Sigmoid colon (tissue), 7 donors: Measurements from ENCODE around the gene TMEM14A. TPM values are rescaled to one million over a fixed set of nuclear protein-coding genes. Genes with fewer than 3 reads are reported as not detected.

Experiments
- DNase-seq: peaks from one replicate; pipeline ENCODE4 v3.0.0-alpha.2; 2019
- H3K27ac ChIP-seq, 4 donors: fragments of 200-600 bp; sonication (generic); one replicate each; pipeline ENCODE4 v1.5.1; 2016 to 2019; ENCODE audit warnings: mild to moderate bottlenecking in 1 of 4
- H3K27me3 ChIP-seq, 3 donors: fragments of 200-600 bp; sonication (generic); one replicate each; pipeline ENCODE4 v1.5.1; 2019; ENCODE audit warnings: mild to moderate bottlenecking in 1 of 3
- H3K36me3 ChIP-seq, 4 donors: fragments of 200-600 bp; sonication (generic); one replicate each; pipeline ENCODE4 v1.5.1; 2016 to 2019
- H3K4me1 ChIP-seq, 4 donors: fragments of 200-600 bp; sonication (generic); one replicate each; pipeline ENCODE4 v1.5.1; 2017 to 2019
- H3K4me3 ChIP-seq, 4 donors: fragments of 200-600 bp; sonication (generic); one replicate each; pipeline ENCODE4 v1.5.1; 2017 to 2019; ENCODE audit warnings: mild to moderate bottlenecking in 2 of 4, moderate library complexity in 1 of 4
- H3K9me3 ChIP-seq, 4 donors: fragments of 200-600 bp in 3 of 4; sonication (generic) in 3 of 4; one replicate each; pipeline versions ENCODE4 v1.5.1 to v1.6.1; 2013 to 2019
- CTCF ChIP-seq, 4 experiments: fragments of 450-650 bp in 3 of 4; fragments of 200-600 bp in 1 of 4; IDR thresholded peaks; one replicate each; pipeline ENCODE4 v1.5.1; 2016 to 2019; ENCODE audit warnings: antibody characterized with exemption in 4 of 4, mild to moderate bottlenecking in 3 of 4, moderate library complexity in 2 of 4
- EP300 ChIP-seq, 4 donors: sonication (generic); formaldehyde crosslinking; IDR thresholded peaks; one replicate each; pipeline ENCODE4 v1.6.1; 2017; ENCODE audit warnings: antibody characterized with exemption in 4 of 4
- POLR2A ChIP-seq, 2 donors: fragments of 450-650 bp; IDR thresholded peaks; one replicate each; pipeline ENCODE4 v1.6.1; 2016; ENCODE audit warnings: antibody characterized with exemption in 2 of 2, mild to moderate bottlenecking in 2 of 2, moderate library complexity in 2 of 2
- POLR2AphosphoS5 ChIP-seq, 4 donors: sonication (generic); formaldehyde crosslinking; IDR thresholded peaks; one replicate each; pipeline ENCODE4 v1.6.1; 2017; ENCODE audit warnings: antibody characterized with exemption in 4 of 4
- WGBS, 2 donors: extraction: QIAGEN DNeasy Blood & Tissue Kit; methylation state at CpG; one replicate each; pipeline ENCODE4 v1.1.7; 2013; 5-methylcytosine and 5-hydroxymethylcytosine counted together
- intact Hi-C: fragments of 100-400 bp; cut with DNase I; formaldehyde crosslinking; loops from one replicate; pipeline ENCODE4 v1.15.1; 2023
- polyA plus RNA-seq, 3 donors: library from polyadenylated mRNA; stranded (reverse); fragments of 200-250 nt; gene quantifications; one replicate each; pipeline ENCODE4 v1.2.3, GENCODE V29; 2013
- total RNA-seq, 4 donors: library from RNA; depleted of rRNA; stranded (reverse); fragments of >200 nt; gene quantifications; one replicate each; pipeline ENCODE4 v1.1.0, GENCODE V29; 2016
- donor health status: healthy with polysubstance abuse.
- donor health status: Bipolar disorder and iron deficiency.
- donor health status: healthy.

TMEM14A gene
- total and polyA plus RNA-seq, 7 donors = 18.5 to 48.5 (median 25.2) TPM

GRCh38 chr6:52663120-52663935 is 7.6 kb upstream of the TMEM14A start:
- peak; percentile 75 for DNase-seq
- no peaks in the 10 kb centered on the region for H3K27me3 ChIP-seq
- no peaks in the 10 kb centered on the region for H3K9me3 ChIP-seq
- WGBS, 2 donors = 15 to 24% methylated on average over 12 of the region's 12 CpGs
- H3K36me3 ChIP-seq = no peaks in the 10 kb centered on the region
- peaks cover 0 to 17% (median 6%) of the 10 kb centered on the region in 4 donors for H3K4me1 ChIP-seq
- H3K4me3 ChIP-seq = peak overlapping the region; percentile 61 to 76 (median 66)
- peak overlapping the region; percentile 69 to 83 (median 78) for H3K27ac ChIP-seq
- TF ChIP-seq POLR2AphosphoS5 (IDR thresholded peaks at IDR 0.05) = no peak
- TF ChIP-seq CTCF (IDR thresholded peaks at IDR 0.05) = peak; percentile 76 to 78 (median 76)
- intact Hi-C loops = loop anchor here (1.0 to 5.0 kb wide), 4 partner anchors 66 to 247 kb away; partner anchors contain the start of gene TRAM2

GRCh38 chr6:52663936-52664185 is 7.1 kb upstream of the TMEM14A start:
- TF ChIP-seq CTCF (IDR thresholded peaks at IDR 0.05) (peak in 1 of 4 experiments; percentile 9), POLR2AphosphoS5 (IDR thresholded peaks at IDR 0.05) (no peak)
- peaks cover 0 to 17% (median 6%) of the 10 kb centered on the region in 4 donors for H3K4me1 ChIP-seq
- DNase-seq = no peak
- H3K9me3 ChIP-seq = no peaks in the 10 kb centered on the region
- peak overlapping the region; percentile 61 to 76 (median 66) for H3K4me3 ChIP-seq
- WGBS, 2 donors = 0% methylated on average over 11 of the region's 11 CpGs
- no peaks in the 10 kb centered on the region for H3K36me3 ChIP-seq
- H3K27ac ChIP-seq = peak overlapping the region; percentile 69 to 83 (median 78)
- intact Hi-C loops = loop anchor here (1.0 to 5.0 kb wide), 5 partner anchors 67 to 379 kb away; partner anchors contain the start of gene TRAM2
- no peaks in the 10 kb centered on the region for H3K27me3 ChIP-seq

GRCh38 chr6:52664186-52664990 is 6.5 kb upstream of the TMEM14A start:
- Histone ChIP-seq H3K27me3 (no peaks in the 10 kb centered on the region), H3K4me3 (peak overlapping the region; percentile 61 to 76 (median 66)), H3K4me1 (peaks cover 0 to 17% (median 6%) of the 10 kb centered on the region in 4 donors), H3K27ac (peak overlapping the region; percentile 69 to 83 (median 78)), H3K9me3 (no peaks in the 10 kb centered on the region), H3K36me3 (no peaks in the 10 kb centered on the region)
- TF ChIP-seq EP300 (IDR thresholded peaks at IDR 0.05) (no peak), POLR2A (IDR thresholded peaks at IDR 0.05) (peak in 1 of 2 donors; percentile 75), POLR2AphosphoS5 (IDR thresholded peaks at IDR 0.05) (peak; percentile 79 to 97 (median 88))
- peak; percentile 97 for DNase-seq
- WGBS, 2 donors = 2 to 3% methylated on average over 53 of the region's 53 CpGs
- intact Hi-C loops = loop anchor here (1.0 to 5.0 kb wide), 4 partner anchors 67 to 379 kb away; partner anchors contain the start of gene TRAM2

- Histone ChIP-seq H3K27me3 (no peaks in the 10 kb centered on the region), H3K27ac (peak overlapping the region in 1 of 4 donors; percentile 82), H3K4me3 (peak overlapping the region; percentile 61 to 76 (median 66)), H3K9me3 (no peaks in the 10 kb centered on the region), H3K4me1 (peaks cover 0 to 17% (median 6%) of the 10 kb centered on the region in 4 donors), H3K36me3 (no peaks in the 10 kb centered on the region)
- WGBS, 2 donors = 82 to 85% methylated on average over 10 of the region's 10 CpGs
- TF ChIP-seq CTCF (IDR thresholded peaks at IDR 0.05) (no peak), POLR2A (IDR thresholded peaks at IDR 0.05) (no peak), POLR2AphosphoS5 (IDR thresholded peaks at IDR 0.05) (no peak), EP300 (IDR thresholded peaks at IDR 0.05) (no peak)
- intact Hi-C loops = loop anchor here (1.0 to 5.0 kb wide), 4 partner anchors 68 to 380 kb away; partner anchors contain the start of gene TRAM2
- no peak for DNase-seq
Measured at GRCh38 chr6:52664991-52665686, 5.8 kb upstream of the TMEM14A start.
